Mononuclear cell (primary cell): Measurements from ENCODE around the gene SYT7. TPM values are rescaled to one million over a fixed set of nuclear protein-coding genes. Genes with fewer than 3 reads are reported as not detected.

Source experiments
- H3K27me3 ChIP-seq: 2 replicates; pipeline ENCODE4 v1.6.0; 2011; ENCODE audit warnings: low read length, control low read depth; ENCODE audit not compliant: insufficient read depth
- H3K4me1 ChIP-seq: 2 replicates; pipeline ENCODE4 v1.5.1; 2011; ENCODE audit warnings: mild to moderate bottlenecking, low read length, control low read depth; ENCODE audit not compliant: insufficient read depth
- H3K4me3 ChIP-seq: 2 replicates; pipeline ENCODE4 v1.5.1; 2011; ENCODE audit warnings: mild to moderate bottlenecking, low read length, moderate library complexity
- H3K9me3 ChIP-seq: 2 replicates; pipeline ENCODE4 v1.5.1; 2011; ENCODE audit warnings: low read depth, mild to moderate bottlenecking, control low read depth, low read length
- total RNA-seq: library from RNA; depleted of rRNA; stranded (reverse); fragments of >200 nt; gene quantifications from one replicate; pipeline ENCODE4 v1.2.3, GENCODE V29; 2012

SYT7 gene
- total RNA-seq, 1 donor, result under 0.01 TPM

DNA sequence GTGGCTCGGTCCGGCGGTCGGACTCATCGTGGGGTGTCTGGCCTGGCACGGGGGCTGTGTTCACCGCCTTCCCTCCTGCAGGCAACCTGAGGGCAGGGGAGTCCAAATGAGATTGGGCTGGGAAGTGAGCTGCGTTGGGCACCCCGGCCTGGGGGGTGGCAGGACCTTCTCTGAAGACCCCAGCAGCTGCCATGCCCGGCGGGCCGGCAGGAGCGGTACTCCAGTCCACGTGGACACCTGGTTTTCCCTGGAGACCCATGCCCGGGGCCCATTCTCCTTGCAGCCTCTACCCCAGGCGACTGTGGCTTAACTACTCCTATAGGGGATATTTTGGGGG lies 47.9 kb downstream of the SYT7 start:
- no peaks in the 10 kb centered on the region for H3K4me1 ChIP-seq

DNA sequence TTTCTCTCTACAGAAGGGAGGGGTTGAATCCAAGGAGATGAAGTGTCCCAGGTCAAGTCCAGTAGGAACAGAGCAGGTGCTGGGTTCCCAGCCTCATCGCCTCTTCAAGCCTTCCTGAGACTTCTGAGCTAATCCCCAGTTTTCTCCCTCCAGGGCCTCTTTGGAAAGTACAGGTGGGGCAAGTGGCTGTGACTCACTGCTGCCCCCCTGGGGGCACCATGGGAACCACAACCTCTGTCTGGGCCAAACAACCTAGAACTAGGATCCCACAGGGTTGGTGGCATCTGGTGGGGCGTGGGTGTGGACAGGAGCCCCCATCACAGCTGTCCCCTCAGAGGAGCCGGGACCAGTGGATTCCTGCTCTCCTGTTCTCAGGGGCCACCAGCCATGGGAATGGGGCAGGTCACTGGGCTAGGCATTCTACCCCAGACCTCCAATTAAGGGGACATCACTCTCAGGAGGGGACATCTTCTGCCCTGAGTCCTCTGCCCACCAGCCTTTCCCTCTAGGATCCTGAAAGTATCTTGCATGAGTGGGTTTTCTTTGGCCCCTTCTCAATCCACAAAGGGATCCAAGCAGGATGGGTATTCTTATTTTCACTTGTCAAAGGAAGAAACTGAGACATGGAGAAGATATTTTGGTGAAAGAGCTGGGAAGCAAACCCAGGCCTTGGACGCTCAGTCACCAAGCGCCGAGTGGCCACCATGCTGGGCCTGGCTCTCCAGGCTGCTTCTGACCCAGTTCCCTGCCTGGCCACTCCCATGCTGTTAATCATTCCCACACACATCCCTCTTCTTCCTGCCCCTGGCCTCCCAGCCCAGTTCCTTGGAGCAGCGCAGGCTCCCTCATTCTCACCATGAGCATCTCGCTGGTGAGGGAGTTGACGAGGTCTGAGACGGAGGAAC lies 48.5 kb downstream of the SYT7 start:
- Histone ChIP-seq H3K9me3 (no peaks in the 10 kb centered on the region), H3K4me1 (no peaks in the 10 kb centered on the region), H3K27me3 (no peaks in the 10 kb centered on the region)

More for the DNA sequence above, 47.9 kb downstream of the SYT7 start:
- Histone ChIP-seq H3K4me3 (no peak overlapping the region), H3K9me3 (no peaks in the 10 kb centered on the region), H3K27me3 (no peaks in the 10 kb centered on the region)

DNA sequence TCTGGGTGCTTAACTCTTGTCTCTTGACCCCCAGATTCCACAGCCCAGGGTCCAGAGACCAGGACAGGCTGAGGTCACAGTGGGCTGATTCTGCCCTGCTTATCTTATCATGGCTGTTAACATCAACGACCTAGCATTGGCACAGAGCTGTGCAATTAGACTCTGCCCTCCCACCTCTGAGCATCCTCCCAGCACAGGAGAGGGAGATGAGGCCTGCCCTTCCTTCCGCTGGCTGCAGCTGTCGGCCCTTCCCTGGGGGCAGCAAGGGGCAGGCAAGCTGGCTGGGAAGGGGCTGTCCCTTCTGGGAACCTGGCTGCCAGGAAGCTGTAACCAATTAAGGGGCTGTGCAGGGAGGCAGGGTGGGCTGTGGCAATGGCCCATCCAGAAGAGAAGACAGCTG lies 49.8 kb downstream of the SYT7 start:
- no peaks in the 10 kb centered on the region for H3K27me3 ChIP-seq
- no peaks in the 10 kb centered on the region for H3K9me3 ChIP-seq
- no peak overlapping the region for H3K4me3 ChIP-seq
- no peaks in the 10 kb centered on the region for H3K4me1 ChIP-seq

More for the DNA sequence above, 48.5 kb downstream of the SYT7 start:
- no peak overlapping the region for H3K4me3 ChIP-seq

DNA sequence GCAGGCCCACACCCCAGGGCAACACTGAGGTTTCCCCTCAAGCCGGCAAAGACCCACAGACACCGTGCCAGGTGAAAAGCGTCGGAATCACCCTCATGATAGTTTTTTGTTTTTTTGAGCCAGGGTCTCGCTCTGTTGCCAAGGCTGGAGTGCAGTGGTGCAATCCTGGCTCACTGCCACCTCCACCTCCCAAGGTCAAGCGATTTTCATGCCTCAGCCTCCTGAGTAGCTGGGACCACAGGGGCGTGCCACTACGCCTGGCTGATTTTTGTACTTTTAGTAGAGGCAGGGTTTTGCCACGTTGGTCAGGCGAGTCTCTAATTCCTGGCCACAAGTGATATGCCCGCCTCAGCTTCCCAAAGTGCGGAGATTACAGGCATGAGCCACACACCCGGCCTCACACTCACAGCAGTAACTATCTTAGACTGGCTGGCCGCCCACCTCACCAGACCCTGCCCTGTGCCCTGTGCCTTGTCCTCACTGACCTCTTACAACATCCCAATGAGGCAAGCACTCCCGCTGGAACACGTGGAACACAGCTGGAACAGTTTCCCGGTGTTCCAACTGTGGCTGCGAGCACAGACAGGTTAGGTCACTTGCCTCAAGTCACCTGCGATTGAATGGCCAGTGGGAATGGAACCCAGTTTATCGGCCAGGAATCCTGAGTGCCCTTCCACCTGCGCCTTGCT lies 51.2 kb downstream of the SYT7 start:
- H3K27me3 ChIP-seq, result no peaks in the 10 kb centered on the region
- no peak overlapping the region for H3K4me3 ChIP-seq
- H3K9me3 ChIP-seq, result no peaks in the 10 kb centered on the region
- H3K4me1 ChIP-seq, result no peaks in the 10 kb centered on the region

DNA sequence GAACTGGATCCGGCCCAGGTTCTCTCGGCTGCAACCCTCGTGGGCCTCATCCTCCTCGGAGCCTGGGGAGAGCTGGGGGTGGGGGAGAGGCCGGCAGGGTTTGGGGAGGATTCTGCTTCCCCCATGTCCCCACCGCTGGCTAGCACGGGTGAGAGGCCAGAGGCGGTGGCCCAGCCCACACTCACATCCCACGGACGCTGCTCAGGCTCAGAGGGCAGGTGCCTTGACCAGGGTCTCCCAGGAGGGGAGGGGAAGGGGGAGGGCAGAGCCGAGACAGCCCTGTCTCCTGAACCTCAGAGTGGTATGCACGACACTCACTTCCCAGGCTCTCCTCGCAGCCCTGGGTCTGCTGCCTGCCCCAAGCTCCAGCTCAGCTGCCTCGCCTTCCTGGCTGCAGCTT lies 52.8 kb downstream of the SYT7 start:
- no peaks in the 10 kb centered on the region for H3K27me3 ChIP-seq
- H3K4me1 ChIP-seq, result no peaks in the 10 kb centered on the region
- no peaks in the 10 kb centered on the region for H3K9me3 ChIP-seq
- no peak overlapping the region for H3K4me3 ChIP-seq

DNA sequence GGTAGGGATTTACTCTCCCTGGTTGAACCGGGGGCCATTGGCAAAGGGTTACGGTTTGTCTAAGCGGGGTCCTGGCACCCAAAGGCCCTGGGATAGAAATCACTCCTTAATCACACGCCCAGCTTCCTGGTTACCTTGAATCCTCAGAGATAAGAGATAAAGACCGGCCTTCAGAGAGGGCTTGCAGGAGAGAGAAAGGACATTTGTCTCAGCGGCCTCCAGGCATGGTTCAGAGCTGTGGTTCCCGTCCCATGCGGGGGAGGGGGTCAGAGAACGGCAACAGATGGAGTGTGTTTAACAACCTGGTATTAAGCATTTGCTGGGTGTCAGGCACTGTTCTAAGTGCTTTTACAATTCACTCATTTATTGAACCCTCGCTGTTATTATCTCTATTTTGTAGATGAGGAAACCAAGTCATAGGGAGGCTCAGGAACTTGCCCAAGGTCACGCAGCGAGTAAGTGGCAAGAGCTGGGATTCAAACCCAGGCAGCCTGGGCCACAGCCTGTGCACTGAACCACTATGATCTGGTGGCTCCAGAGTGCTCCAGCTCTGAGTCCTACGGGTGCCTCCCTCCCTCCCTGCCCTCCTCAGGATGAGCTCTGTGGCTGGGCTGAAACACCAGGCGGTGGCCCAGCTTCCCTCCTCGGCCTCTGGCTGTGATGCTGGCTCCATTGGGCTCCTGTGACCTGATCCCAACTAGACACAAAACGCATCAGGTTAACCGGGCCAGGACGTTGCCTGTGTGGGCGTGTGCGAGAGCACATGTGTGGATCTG lies 53.7 kb downstream of the SYT7 start:
- H3K27me3 ChIP-seq, result no peaks in the 10 kb centered on the region
- H3K4me1 ChIP-seq, result no peaks in the 10 kb centered on the region
- H3K4me3 ChIP-seq, result no peak overlapping the region
- no peaks in the 10 kb centered on the region for H3K9me3 ChIP-seq

DNA sequence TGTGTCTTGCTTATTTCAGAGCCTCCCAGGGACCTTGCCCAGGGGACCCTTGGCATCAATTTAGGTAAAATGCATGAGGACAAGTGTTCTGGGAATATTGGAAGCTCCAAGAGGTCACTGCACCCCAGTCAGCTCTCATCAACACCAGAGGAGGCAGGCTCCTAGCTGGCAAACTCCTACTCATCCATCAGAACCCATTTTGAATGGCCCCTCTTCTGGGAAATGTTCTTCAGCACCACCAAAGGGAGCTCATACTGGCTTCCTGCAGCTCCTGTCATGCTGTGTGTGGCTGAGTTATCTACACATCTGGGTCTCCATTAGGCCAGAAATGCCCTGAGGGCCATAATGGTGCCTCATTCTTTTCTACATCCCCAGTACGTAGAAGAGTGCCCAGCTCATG lies 54.6 kb downstream of the SYT7 start:
- no peaks in the 10 kb centered on the region for H3K27me3 ChIP-seq
- H3K4me3 ChIP-seq, result no peak overlapping the region
- H3K4me1 ChIP-seq, result no peaks in the 10 kb centered on the region
- H3K9me3 ChIP-seq, result no peaks in the 10 kb centered on the region

DNA sequence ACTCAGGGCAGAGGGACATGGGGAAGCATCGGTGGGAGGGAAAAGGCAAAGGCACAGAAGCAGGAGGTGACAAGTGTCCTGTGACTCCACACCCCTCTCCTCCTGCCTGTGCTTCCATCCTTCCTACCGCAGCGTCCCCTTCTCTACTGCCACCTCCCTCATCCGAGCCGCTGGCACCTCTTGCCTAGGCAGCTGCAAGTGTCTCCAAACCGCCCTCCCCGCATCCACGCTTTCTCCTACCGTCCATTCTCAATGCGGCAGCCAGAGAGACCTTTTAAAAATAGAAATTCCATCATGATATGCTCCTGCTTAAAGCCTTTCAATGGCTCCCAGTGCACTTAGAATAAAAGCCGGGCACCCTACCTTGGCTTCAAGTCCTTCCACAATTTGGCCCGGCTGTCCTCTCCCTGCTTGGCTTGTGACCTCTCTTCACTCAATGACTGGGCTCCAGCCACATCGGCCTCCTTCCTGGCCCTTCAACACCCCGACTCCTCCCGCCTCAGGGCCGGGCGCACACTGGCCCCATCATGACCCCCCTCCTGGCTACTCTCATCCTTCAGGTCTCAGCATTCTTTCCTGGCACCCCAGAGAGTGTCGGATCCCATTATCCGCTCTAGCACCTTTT lies 55.8 kb downstream of the SYT7 start:
- H3K9me3 ChIP-seq, result no peaks in the 10 kb centered on the region
- H3K4me3 ChIP-seq, result no peak overlapping the region
- no peaks in the 10 kb centered on the region for H3K27me3 ChIP-seq
- no peaks in the 10 kb centered on the region for H3K4me1 ChIP-seq

DNA sequence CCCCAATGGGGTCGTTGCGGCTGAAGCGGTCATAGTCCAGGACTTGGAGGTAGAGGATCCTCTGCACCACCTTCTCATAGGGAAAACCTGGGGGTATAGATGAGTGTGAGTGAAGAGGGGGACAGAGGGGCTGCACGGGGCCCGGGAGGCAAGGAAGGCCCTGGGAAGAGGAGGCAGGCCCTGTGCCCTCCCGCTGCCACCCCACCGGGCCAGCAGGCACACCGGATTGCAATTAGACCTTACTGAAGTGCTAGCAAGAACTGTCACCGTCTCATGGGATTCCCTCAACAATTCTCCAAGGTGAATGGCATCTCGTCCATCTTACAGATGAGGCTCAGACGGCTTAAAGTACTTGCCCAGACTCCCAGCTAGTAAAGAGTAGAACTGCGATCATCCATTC lies 56.4 kb downstream of the SYT7 start:
- H3K4me3 ChIP-seq, result no peak overlapping the region
- H3K27me3 ChIP-seq, result no peaks in the 10 kb centered on the region
- H3K4me1 ChIP-seq, result no peaks in the 10 kb centered on the region
- no peaks in the 10 kb centered on the region for H3K9me3 ChIP-seq

DNA sequence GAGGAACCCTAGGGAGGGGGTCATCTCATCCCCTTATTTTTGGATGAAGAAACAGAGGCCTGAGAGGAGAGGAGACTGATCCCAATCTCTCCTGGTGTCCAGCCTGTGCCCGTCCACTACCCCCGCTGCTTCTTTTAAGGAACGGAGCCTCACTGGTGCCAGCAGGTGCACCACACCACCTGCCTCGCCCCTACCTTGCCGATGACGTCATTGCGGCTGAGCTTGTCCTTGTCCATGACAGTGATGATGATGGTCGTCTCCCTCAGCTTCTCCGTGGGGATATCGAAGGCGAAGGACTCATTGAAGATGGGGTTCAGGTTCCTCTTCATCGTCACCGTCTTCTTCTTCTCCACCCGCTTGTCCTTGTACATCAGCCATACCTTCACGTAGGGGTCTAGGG lies 58.0 kb downstream of the SYT7 start:
- H3K4me3 ChIP-seq, result no peak overlapping the region
- H3K27me3 ChIP-seq, result no peaks in the 10 kb centered on the region
- no peaks in the 10 kb centered on the region for H3K4me1 ChIP-seq
- no peaks in the 10 kb centered on the region for H3K9me3 ChIP-seq

DNA sequence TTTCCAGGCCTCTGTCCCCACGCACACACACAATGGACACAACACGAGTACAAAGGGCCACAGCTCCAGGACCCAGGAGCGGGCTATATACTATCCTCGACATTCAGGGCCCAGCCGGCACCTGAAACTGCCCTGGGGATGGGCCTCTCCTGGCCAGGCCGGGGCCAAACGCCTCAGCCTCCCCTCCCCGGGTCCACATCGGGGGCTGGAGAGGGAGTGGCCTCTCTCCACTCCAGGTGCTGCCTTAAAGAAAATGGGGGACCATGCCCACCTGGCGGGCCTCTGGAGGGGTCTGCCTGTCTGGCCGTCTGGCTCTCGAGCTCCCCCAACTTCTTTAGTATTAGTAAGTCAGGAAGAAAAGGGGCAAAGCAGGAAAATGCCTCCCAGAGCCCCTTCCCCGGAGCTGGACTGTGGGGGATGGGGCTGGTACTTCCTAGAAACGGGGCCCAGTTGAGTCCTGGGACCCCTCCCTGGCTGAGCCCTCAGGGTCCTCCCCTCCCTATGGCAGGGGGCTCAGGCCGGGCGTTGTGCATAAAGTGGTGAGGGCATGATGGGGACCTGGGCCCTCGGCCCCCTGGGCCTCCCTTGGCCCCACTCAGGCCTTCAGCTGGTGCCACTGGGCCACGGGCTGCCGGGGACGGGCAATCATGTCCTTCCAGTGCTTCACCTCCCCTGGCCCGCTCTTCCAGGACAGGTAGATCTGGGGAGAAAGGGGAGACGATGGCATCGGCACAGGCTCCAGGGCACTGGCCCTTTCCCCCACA lies 62.7 kb downstream of the SYT7 start:
- Histone ChIP-seq H3K4me1 (peaks cover 7% of the 10 kb centered on the region), H3K4me3 (no peak overlapping the region), H3K27me3 (no peaks in the 10 kb centered on the region), H3K9me3 (no peaks in the 10 kb centered on the region)

DNA sequence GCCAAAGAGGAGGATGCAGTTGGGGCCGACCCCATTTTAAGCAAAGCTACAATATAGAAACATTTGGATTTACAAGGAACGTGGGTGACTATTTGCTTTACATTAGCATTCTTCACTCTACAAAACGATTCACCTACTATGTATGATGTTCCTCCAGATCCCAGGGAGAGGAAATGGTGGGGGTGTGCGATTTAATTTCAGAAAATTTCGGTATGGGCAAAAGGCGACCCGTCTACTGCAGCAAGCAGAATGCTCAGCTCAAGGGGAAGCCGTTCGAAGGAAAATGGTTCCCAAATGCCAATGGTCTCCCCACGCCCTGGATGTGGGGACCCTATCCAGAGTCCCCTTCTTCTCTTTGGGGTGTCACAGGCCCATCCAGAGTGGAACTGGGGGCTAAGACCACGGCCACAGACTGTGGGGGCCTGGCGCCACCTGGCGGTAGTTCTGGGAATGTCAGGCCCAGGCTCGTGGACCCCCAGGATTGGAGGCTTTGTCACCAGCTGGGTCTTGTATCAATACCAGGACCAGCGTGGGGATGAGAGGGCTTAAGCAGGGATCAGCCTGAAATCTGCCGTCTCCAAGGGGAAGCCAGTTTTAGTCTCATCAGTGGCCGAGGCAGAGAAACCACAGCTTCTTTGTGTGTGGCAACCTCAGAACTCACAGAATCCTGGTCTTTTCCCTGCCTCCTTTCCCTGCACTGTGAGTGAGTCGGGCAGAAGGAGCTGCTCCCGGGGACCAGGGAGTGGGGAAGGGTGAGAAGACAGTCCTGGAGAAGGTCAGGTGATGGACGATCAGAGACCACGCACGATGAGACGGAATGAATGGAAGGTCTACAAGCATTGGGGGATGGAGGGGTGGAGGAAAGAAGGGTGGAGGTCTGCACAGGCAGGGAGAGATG lies 64.0 kb downstream of the SYT7 start:
- H3K9me3 ChIP-seq, result no peaks in the 10 kb centered on the region
- peaks cover 7% of the 10 kb centered on the region for H3K4me1 ChIP-seq
- no peak overlapping the region for H3K4me3 ChIP-seq
- H3K27me3 ChIP-seq, result no peaks in the 10 kb centered on the region

DNA sequence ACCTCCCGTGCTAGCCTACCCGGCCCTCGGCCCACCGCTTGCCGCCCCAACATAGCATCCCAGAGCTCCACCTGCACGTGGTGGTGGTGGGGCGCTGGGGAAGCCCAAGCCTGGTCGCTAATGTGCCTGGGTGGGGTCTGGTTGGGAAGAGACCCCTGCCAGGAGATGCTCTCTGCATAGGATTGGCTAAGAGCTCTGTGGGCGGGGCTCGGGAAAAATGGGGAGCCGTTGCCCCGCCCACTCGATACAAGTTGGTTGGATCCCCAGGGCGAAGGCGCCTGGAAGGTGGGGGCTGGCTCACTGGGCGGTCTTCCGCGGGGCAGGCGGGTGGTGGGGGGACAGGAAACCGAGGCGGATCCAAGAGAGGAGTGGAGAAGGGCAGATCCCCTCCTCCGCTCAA lies 64.7 kb downstream of the SYT7 start:
- Histone ChIP-seq H3K9me3 (no peaks in the 10 kb centered on the region), H3K4me3 (no peak overlapping the region), H3K27me3 (no peaks in the 10 kb centered on the region), H3K4me1 (peaks cover 7% of the 10 kb centered on the region)
